Measurements from ENCODE around the gene C19orf67.
"Not testable (repeated sequence)": the region's sequence is repeated elsewhere in the genome, so short reads cannot be mapped to it uniquely, and the experiment has no call there.

C19orf67 gene

GRCh38 chr19:14055396-14055795, 30.2 kb downstream of the C19orf67 start:
- no peak for DNase-seq

DNA sequence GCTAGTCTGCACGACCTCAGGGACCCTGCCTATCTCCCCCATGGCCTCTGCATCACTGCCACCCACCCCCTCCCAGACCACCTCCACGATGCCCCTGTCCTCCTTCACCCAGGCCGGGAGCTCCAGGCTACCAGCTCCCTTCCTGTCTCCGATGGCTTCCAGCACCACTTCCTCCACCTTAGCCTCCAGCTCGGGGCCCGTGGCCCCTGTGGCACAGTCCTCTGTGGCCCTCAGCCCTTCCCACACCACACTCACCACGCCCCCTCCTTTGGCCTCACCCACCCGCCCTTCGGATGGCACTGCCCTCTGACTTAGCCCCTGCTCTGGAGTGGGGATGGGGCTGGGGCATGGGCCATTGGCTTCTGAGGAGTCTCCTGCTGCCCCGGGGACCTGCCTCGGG, 30.9 kb downstream of the C19orf67 start:
- no peak for DNase-seq

GRCh38 chr19:14054099-14054498, 31.5 kb downstream of the C19orf67 start:
- no peak for DNase-seq

GRCh38 chr19:14053500-14053899, 32.1 kb downstream of the C19orf67 start:
- DNase-seq, result no peak

- no peak for DNase-seq
These were observed 32.6 kb downstream of the C19orf67 start for GRCh38 chr19:14053032-14053431.

- DNase-seq, result no peak
These were observed 33.1 kb downstream of the C19orf67 start for GRCh38 chr19:14052470-14052869.

DNA sequence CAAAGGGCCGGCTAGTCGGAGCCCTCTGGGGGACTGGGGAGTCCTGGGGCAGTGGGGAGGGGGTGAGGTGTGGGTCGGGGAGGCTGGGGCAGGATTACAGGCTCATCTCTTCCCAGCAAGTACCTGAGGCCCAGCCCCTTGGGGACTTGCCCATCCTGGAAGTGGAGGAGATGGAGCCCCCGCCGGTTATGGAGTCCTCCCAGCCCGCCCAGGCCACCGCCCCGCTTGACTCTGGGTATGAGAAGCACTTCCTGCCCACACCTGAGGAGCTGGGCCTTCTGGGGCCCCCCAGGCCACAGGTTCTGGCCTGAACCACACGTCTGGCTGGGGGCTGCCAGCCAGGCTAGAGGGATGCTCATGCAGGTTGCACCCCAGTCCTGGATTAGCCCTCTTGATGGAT, 33.6 kb downstream of the C19orf67 start:
- DNase-seq, result no peak

DNA sequence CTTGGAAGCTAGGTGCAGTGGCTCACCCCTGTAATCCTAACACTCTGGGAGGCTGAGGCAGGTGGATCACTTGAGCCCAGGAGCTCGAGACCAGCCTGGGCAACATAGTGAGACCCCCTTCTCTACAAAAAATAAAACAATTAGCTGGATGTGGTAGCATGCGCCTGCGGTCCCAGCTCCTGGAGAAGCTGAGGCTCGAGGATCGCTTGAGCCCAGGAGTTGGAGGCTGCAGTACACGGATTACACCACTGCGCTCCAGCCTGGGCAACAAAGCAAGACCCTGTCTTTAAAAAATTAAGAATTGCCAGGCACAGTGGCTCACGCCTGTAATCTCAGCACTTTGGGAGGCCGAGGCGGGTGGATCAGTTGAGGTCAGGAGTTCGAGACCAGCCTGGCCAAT, 34.6 kb downstream of the C19orf67 start:
- DNase-seq, result not testable (repeated sequence)

GRCh38 chr19:14050512-14050911, 35.1 kb downstream of the C19orf67 start:
- no peak for DNase-seq

DNA sequence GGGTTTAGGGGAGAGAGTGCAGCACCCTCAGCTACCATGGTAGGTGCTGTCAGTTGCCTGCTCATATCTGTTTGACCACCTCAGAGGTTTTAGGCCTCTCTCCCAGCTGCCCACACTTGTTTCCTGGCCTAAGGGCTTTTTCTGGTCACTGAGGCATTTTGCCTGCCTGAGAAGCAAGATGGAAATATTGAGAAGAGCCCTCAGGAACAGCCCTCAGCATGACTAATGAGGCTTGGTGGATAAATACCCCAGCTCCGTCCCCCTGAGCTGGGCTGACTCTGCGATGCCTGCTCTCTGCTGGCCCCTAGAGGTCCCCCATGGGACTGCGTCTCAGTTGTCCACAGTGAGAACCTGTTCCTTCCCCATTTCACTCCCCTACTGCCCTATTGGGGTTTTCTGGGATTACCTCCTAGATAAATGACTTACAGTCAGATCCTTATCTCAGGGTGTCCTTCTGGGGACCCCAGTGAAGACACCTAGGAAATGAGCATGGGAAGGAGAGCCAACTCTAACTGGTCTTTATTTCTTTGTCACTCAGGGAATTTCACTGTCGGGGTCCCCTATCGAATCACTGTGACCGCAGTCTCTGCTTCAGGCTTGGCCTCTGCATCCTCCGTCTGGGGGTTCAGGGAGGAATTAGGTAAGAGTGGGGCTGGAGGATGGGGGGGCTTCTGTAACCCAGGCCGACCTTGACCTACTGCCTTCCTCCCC, 37.0 kb downstream of the C19orf67 start:
- DNase-seq, result peak; percentile 66 to 84

DNA sequence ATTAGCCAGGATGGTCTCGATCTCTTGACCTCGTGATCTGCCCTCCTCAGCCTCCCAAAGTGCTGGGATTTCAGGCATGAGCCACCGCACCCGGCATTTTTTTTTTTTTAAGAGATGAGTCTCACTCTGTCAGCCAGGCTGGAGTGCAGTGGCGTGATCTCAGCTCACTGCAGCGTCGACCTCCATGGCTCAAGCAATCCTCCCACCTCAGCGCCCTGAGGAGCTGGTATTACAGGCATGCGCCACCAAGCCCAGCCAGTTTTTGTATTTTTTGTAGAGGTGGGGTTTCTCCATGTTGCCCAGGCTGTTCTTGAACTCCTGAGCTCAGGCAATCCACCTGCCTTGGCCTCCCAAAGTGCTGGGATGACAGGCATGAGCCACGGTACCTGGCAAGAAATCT, 37.7 kb downstream of the C19orf67 start:
- not testable (repeated sequence) for DNase-seq

GRCh38 chr19:14042659-14043608, 42.6 kb downstream of the C19orf67 start:
- DNase-seq, result peak in 1 of 2 donors; percentile 33

- DNase-seq, result no peak
These were observed 46.4 kb downstream of the C19orf67 start for GRCh38 chr19:14039181-14039580.

DNA sequence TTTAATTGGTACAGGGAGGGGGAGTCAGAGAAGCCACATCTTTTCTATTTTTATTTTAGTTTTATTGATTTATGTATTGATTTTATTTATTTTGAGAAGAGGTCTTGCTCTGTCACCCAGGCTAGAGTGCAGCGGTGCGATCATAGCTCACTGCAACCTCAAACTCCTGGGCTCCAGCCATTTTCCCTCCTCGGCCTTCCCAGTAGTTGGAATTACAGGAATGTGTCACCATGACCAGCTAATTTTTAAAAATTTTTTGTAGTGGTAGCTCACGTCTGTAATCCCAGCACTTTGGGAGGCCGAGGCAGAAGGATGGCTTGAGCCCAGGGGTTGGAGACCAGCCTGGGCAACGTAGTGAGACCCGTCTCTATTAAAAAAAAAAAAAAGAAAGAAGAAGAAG, 49.9 kb downstream of the C19orf67 start:
- no peak for DNase-seq

DNA sequence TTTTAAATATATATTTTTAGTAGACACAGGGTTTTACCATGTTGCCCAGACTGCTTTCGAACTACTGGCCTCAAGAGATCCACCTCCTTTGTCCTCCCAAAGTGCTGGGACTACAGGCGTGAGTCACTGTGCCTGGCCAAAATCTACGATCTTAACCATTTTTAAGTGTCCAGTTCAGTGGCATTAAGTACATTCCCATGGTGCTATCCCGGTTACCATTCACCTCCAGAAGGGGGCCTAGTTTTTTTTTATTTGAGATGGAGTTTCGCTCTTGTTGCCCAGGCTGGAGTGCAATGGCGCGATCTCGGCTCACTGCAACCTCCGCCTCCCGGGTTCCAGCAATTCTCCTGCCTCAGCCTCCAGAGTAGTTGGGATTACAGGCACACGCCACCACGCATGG, 50.4 kb downstream of the C19orf67 start:
- DNase-seq, result not testable (repeated sequence)

DNA sequence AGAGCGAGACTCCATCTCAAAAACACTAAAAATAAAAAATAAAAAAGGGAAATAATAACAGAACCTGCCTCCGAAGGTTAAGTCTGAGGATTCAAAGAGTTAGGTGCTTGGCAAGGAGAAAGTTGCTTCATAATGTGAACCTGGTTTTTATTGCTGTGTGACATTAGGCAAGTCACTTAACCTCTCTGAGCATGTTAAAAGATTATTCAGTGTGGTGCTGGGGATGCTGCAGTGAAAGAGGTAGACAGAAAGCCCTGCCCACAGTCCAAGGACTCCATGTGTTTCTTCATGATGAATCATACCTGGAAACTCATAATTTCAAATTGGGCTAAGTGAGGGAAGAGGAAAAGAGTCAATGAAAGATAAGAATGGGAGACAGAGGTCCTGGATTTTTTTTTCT, 51.6 kb downstream of the C19orf67 start:
- no peak for DNase-seq

DNA sequence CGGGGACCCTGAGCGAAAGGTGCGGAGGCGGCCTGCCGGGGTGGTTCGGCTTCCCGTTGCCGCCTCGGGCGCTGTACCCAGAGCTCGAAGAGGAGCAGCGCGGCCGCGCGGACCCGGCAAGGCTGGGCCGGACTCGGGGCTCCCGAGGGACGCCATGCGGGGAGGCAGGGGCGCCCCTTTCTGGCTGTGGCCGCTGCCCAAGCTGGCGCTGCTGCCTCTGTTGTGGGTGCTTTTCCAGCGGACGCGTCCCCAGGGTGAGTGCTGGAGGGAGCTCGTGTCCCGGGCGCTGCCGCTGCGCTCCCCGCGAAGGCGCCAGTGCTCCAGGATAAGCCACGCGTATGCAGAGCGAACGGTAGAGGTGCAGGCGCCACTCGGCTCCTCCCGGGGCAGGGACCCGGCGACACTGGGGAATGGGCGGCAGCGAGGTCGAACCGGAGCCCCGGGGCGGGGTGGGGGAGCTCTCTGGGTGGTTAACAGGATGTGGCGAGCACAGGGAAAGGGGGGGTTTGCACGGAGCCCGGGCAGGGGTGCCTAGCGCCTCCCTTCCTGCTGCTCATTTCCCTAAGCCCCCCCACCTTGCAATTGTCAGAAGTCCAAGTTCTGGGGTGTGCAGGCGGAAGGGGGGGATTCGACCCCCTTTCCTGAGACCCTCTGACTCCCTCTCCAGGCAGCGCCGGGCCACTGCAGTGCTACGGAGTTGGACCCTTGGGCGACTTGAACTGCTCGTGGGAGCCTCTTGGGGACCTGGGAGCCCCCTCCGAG, 53.7 kb downstream of the C19orf67 start, which contains the start of gene IL27RA:
Gene IL27RA, plus strand, starts transcription at position 44 of the 762 bp plus-strand sequence. Its CDS starts 111 bp downstream, at position 155.
- peak; percentile 69 to 77 for DNase-seq

Data from activated CD4-positive, alpha-beta T cell treated with anti-CD3 and anti-CD28 coated beads for 4 hours (primary cell).